Activated CD4-positive, alpha-beta memory T cell treated with anti-CD3 and anti-CD28 coated beads for 36 hours (primary cell): ENCODE results near the gene CLIC1. TPM values are rescaled to one million over a fixed set of nuclear protein-coding genes. Genes with fewer than 3 reads are reported as not detected.

ENCODE experiments used
- CTCF ChIA-PET: fragments of 350-600 bp; sonication (Branson Sonifier 250); formaldehyde crosslinking; loops from one replicate; lab custom pipeline; 2021; ENCODE audit warnings: antibody characterized with exemption, inconsistent platforms; lab: Charles Lee
- POLR2A ChIA-PET: fragments of 350-600 bp; sonication (Branson Sonifier 250); formaldehyde crosslinking; loops from one replicate; lab custom pipeline; 2021; ENCODE audit warnings: antibody characterized with exemption; lab: Charles Lee
- DNase-seq: peaks from one replicate; pipeline ENCODE4 v3.0.0-alpha.2; 2020
- H3K27ac Mint-ChIP-seq: one replicate; pipeline ENCODE4 v1.8.0; 2021; ENCODE audit warnings: mixed read lengths
- H3K27me3 Mint-ChIP-seq: one replicate; pipeline ENCODE4 v1.8.0; 2021; ENCODE audit warnings: mixed read lengths
- H3K36me3 Mint-ChIP-seq: one replicate; pipeline ENCODE4 v1.8.0; 2021; ENCODE audit warnings: mixed read lengths
- H3K4me1 Mint-ChIP-seq: one replicate; pipeline ENCODE4 v1.8.0; 2021; ENCODE audit warnings: low read depth, mixed read lengths
- H3K4me3 Mint-ChIP-seq: one replicate; pipeline ENCODE4 v1.8.0; 2021; ENCODE audit warnings: mild to moderate bottlenecking, mixed read lengths
- H3K9me3 Mint-ChIP-seq: one replicate; pipeline ENCODE4 v1.8.0; 2021; ENCODE audit warnings: mixed read lengths
- intact Hi-C: fragments of 100-400 bp; cut with micrococcal nuclease; formaldehyde crosslinking; loops from one replicate; pipeline ENCODE4 v1.15.1; 2023
- total RNA-seq, 2 experiments: library from RNA; stranded (reverse); gene quantifications; one replicate each; pipeline ENCODE4 v1.2.3, GENCODE V29; 2021

Gene CLIC1
- total RNA-seq, result 100 to 1,000 TPM; 430 to 442 TPM

- Mint-ChIP-seq H3K4me3 (peak within 1 kb of the TSS; percentile 98), H3K27me3 (no peaks in the 10 kb centered on the region), H3K9me3 (no peaks in the 10 kb centered on the region), H3K4me1 (peaks cover 64% of the 10 kb centered on the region), H3K36me3 (peaks cover 52% of the 10 kb centered on the region), H3K27ac (peak within 1 kb of the TSS; percentile 88)
- intact Hi-C loops, result loop anchor here (5.0 to 10.0 kb wide), 4 partner anchors 189 to 1171 kb away; partner anchors contain the start of genes ATP6V1G2, DXO, NFKBIL1 and PSMB8
- ChIA-PET CTCF (interaction anchor here (1.1 to 8.1 kb wide), 4 partner anchors 35 to 94 kb away, joined by 3 to 67 read pairs (median 7); no protein-coding TSS in a partner anchor), POLR2A (interaction anchor here (0.6 to 3.4 kb wide), 8 partner anchors 10 to 94 kb away, joined by 3 to 15 read pairs (median 3); partner anchors contain the start of genes GPANK1 and HSPA1B)
- peak; percentile 91 for DNase-seq
These were observed at the start of gene CLIC1 for GRCh38 chr6:31736021-31736767. Gene CLIC1, minus strand, starts transcription at chr6:31736530. Its CDS starts 230 bp downstream, at chr6:31736300.

- intact Hi-C loops, result no loop called here
- Mint-ChIP-seq H3K36me3 (peaks cover 43% of the 10 kb centered on the region), H3K4me3 (no peak overlapping the region), H3K9me3 (no peaks in the 10 kb centered on the region), H3K27ac (no peak overlapping the region), H3K27me3 (no peaks in the 10 kb centered on the region), H3K4me1 (peaks cover 6% of the 10 kb centered on the region)
- no peak for DNase-seq
- CTCF ChIA-PET, result interaction anchor here (0.6 to 1.8 kb wide), 3 partner anchors 10 to 17 kb away, joined by 3 to 8 read pairs (median 5); partner anchors contain the start of gene VARS1
- POLR2A ChIA-PET, result interaction anchor here (0.9 kb wide), 1 partner anchor 101 kb away, joined by 3 read pairs; no protein-coding TSS in a partner anchor
These were observed 49.1 kb upstream of the CLIC1 start for GRCh38 chr6:31785475-31785874.

- Mint-ChIP-seq H3K9me3 (no peaks in the 10 kb centered on the region), H3K4me3 (no peak overlapping the region), H3K27me3 (no peaks in the 10 kb centered on the region), H3K36me3 (peaks cover 42% of the 10 kb centered on the region), H3K4me1 (peaks cover 3% of the 10 kb centered on the region), H3K27ac (no peak overlapping the region)
- DNase-seq, result no peak
- POLR2A ChIA-PET, result interaction anchor here (0.7 to 1.1 kb wide), 3 partner anchors 14 to 94 kb away, joined by 3 read pairs; no protein-coding TSS in a partner anchor
- CTCF ChIA-PET, result interaction anchor here (1.7 kb wide), 1 partner anchor 11 kb away, joined by 5 read pairs; the partner anchor contains the start of gene VARS1
- intact Hi-C loops, result no loop called here
These were observed 48.0 kb upstream of the CLIC1 start for GRCh38 chr6:31784098-31784925.

- intact Hi-C loops, result no loop called here
- ChIA-PET CTCF (interaction anchor here (1.3 to 3.3 kb wide), 2 partner anchors 13 to 14 kb away, joined by 5 to 15 read pairs; partner anchors contain the start of gene VARS1), POLR2A (no interaction called here)
- Mint-ChIP-seq H3K27me3 (no peaks in the 10 kb centered on the region), H3K9me3 (no peaks in the 10 kb centered on the region), H3K4me3 (no peak overlapping the region), H3K36me3 (peaks cover 43% of the 10 kb centered on the region), H3K4me1 (peaks cover 6% of the 10 kb centered on the region), H3K27ac (no peak overlapping the region)
- no peak for DNase-seq
These were observed 46.0 kb upstream of the CLIC1 start for GRCh38 chr6:31782126-31782855.

- ChIA-PET POLR2A (no interaction called here), CTCF (interaction anchor here (1.0 to 3.3 kb wide), 3 partner anchors 9 to 14 kb away, joined by 3 to 15 read pairs (median 5); partner anchors contain the start of gene VARS1)
- DNase-seq, result no peak
- H3K4me3 Mint-ChIP-seq, result no peak overlapping the region
- no peaks in the 10 kb centered on the region for H3K27me3 Mint-ChIP-seq
- intact Hi-C loops, result no loop called here
- H3K4me1 Mint-ChIP-seq, result peaks cover 14% of the 10 kb centered on the region
- no peak overlapping the region for H3K27ac Mint-ChIP-seq
- peaks cover 43% of the 10 kb centered on the region for H3K36me3 Mint-ChIP-seq
- no peaks in the 10 kb centered on the region for H3K9me3 Mint-ChIP-seq
These were observed 45.2 kb upstream of the CLIC1 start for GRCh38 chr6:31781244-31782125.

- H3K4me1 Mint-ChIP-seq, result peaks cover 22% of the 10 kb centered on the region
- ChIA-PET POLR2A (no interaction called here), CTCF (interaction anchor here (1.0 to 3.3 kb wide), 3 partner anchors 9 to 15 kb away, joined by 3 to 15 read pairs (median 5); partner anchors contain the start of gene VARS1)
- peaks cover 41% of the 10 kb centered on the region for H3K36me3 Mint-ChIP-seq
- no peak overlapping the region for H3K27ac Mint-ChIP-seq
- H3K27me3 Mint-ChIP-seq, result no peaks in the 10 kb centered on the region
- H3K4me3 Mint-ChIP-seq, result no peak overlapping the region
- H3K9me3 Mint-ChIP-seq, result no peaks in the 10 kb centered on the region
- intact Hi-C loops, result no loop called here
- DNase-seq, result no peak
These were observed 44.3 kb upstream of the CLIC1 start for GRCh38 chr6:31780507-31781243.

- H3K27me3 Mint-ChIP-seq, result no peaks in the 10 kb centered on the region
- H3K4me3 Mint-ChIP-seq, result no peak overlapping the region
- H3K27ac Mint-ChIP-seq, result no peak overlapping the region
- intact Hi-C loops, result loop anchor here (5.0 kb wide), 1 partner anchor 42 kb away; no protein-coding TSS in a partner anchor
- peaks cover 38% of the 10 kb centered on the region for H3K36me3 Mint-ChIP-seq
- peaks cover 27% of the 10 kb centered on the region for H3K4me1 Mint-ChIP-seq
- H3K9me3 Mint-ChIP-seq, result no peaks in the 10 kb centered on the region
- no peak for DNase-seq
- POLR2A ChIA-PET, result no interaction called here
- CTCF ChIA-PET, result interaction anchor here (3.3 kb wide), 1 partner anchor 10 kb away, joined by 15 read pairs; no protein-coding TSS in a partner anchor
These were observed 43.6 kb upstream of the CLIC1 start for GRCh38 chr6:31779908-31780307.

GRCh38 chr6:31778999-31779885 is 42.9 kb upstream of the CLIC1 start:
- peaks cover 32% of the 10 kb centered on the region for H3K36me3 Mint-ChIP-seq
- H3K9me3 Mint-ChIP-seq, result no peaks in the 10 kb centered on the region
- H3K4me1 Mint-ChIP-seq, result peaks cover 27% of the 10 kb centered on the region
- POLR2A ChIA-PET, result no interaction called here
- H3K4me3 Mint-ChIP-seq, result no peak overlapping the region
- intact Hi-C loops, result loop anchor here (5.0 kb wide), 1 partner anchor 43 kb away; no protein-coding TSS in a partner anchor
- H3K27me3 Mint-ChIP-seq, result no peaks in the 10 kb centered on the region
- no peak for DNase-seq
- no peak overlapping the region for H3K27ac Mint-ChIP-seq
- CTCF ChIA-PET, result interaction anchor here (1.9 to 3.3 kb wide), 3 partner anchors 10 to 12 kb away, joined by 6 to 15 read pairs (median 8); no protein-coding TSS in a partner anchor

- H3K4me3 Mint-ChIP-seq, result no peak overlapping the region
These were observed 41.9 kb upstream of the CLIC1 start for GRCh38 chr6:31778193-31778592.

More at GRCh38 chr6:31778193-31778592, 41.9 kb upstream of the CLIC1 start:
- intact Hi-C loops, result loop anchor here (5.0 kb wide), 1 partner anchor 44 kb away; no protein-coding TSS in a partner anchor
- Mint-ChIP-seq H3K27me3 (no peaks in the 10 kb centered on the region), H3K36me3 (peaks cover 28% of the 10 kb centered on the region), H3K4me1 (peaks cover 27% of the 10 kb centered on the region), H3K27ac (no peak overlapping the region), H3K9me3 (no peaks in the 10 kb centered on the region)
- ChIA-PET POLR2A (no interaction called here), CTCF (interaction anchor here (1.3 to 1.9 kb wide), 3 partner anchors 9 to 18 kb away, joined by 5 to 8 read pairs (median 6); partner anchors contain the start of gene VARS1)
- no peak for DNase-seq
